H9 (cell line): ENCODE results near the gene KCNIP3. TPM values are rescaled to one million over a fixed set of nuclear protein-coding genes. Genes with fewer than 3 reads are reported as not detected.

Experiments used
- DNase-seq: peaks from one replicate; pipeline ENCODE4 v3.0.0-alpha.2; 2017
- H2AFZ ChIP-seq: one replicate; pipeline ENCODE4 v1.6.1; 2013; ENCODE audit warnings: mild to moderate bottlenecking, low read length, control low read depth, moderate library complexity
- H2AK5ac ChIP-seq: 2 replicates; pipeline ENCODE4 v1.6.1; 2013; ENCODE audit warnings: low read length, control low read depth, mixed read lengths; ENCODE audit not compliant: insufficient read length
- H2BK120ac ChIP-seq: one replicate; pipeline ENCODE4 v1.6.1; 2013; ENCODE audit warnings: low read depth, mild to moderate bottlenecking, low read length, control low read depth, inconsistent platforms; ENCODE audit not compliant: poor library complexity, severe bottlenecking
- H2BK12ac ChIP-seq: 2 replicates; pipeline ENCODE4 v1.6.1; 2013; ENCODE audit warnings: low read length, control low read depth, mixed read lengths, low read depth; ENCODE audit not compliant: insufficient read length
- H2BK15ac ChIP-seq: 2 replicates; pipeline ENCODE4 v1.6.1; 2013; ENCODE audit warnings: low read depth, low read length, control low read depth
- H2BK20ac ChIP-seq: one replicate; pipeline ENCODE4 v1.6.1; 2013; ENCODE audit warnings: low read depth, mild to moderate bottlenecking, low read length, control low read depth, inconsistent platforms; ENCODE audit not compliant: poor library complexity, severe bottlenecking
- H2BK5ac ChIP-seq: 2 replicates; pipeline ENCODE4 v1.6.1; 2013; ENCODE audit warnings: low read length, control low read depth, mixed read lengths; ENCODE audit not compliant: insufficient read length
- H3K14ac ChIP-seq: 2 replicates; pipeline ENCODE4 v1.6.1; 2013; ENCODE audit warnings: low read length, control low read depth; ENCODE audit not compliant: insufficient read depth
- H3K18ac ChIP-seq: 2 replicates; pipeline ENCODE4 v1.6.1; 2013; ENCODE audit warnings: low read depth, mild to moderate bottlenecking, mixed read lengths, low read length, control low read depth; ENCODE audit not compliant: insufficient read length
- H3K23ac ChIP-seq: 2 replicates; pipeline ENCODE4 v1.6.1; 2013; ENCODE audit warnings: low read length, control low read depth, mixed read lengths, low read depth; ENCODE audit not compliant: insufficient read length
- H3K23me2 ChIP-seq: 2 replicates; pipeline ENCODE4 v1.6.1; 2013; ENCODE audit warnings: low read depth, mild to moderate bottlenecking, mixed read lengths, low read length, control low read depth; ENCODE audit not compliant: insufficient read length, poor library complexity, severe bottlenecking
- H3K27ac ChIP-seq: 2 replicates; pipeline ENCODE4 v1.5.1; 2013; ENCODE audit warnings: low read length, control low read depth, mixed read lengths, low read depth; ENCODE audit not compliant: insufficient read length
- H3K27me3 ChIP-seq: 2 replicates; pipeline ENCODE4 v1.6.1; 2013; ENCODE audit warnings: low read length, control low read depth, inconsistent platforms; ENCODE audit not compliant: insufficient read depth
- H3K4ac ChIP-seq: 2 replicates; pipeline ENCODE4 v1.6.1; 2013; ENCODE audit warnings: low read depth, mild to moderate bottlenecking, control low read depth, inconsistent platforms, low read length, moderate library complexity
- H3K4me1 ChIP-seq: 2 replicates; pipeline ENCODE4 v1.6.1; 2013; ENCODE audit warnings: low read length, control low read depth, inconsistent platforms; ENCODE audit not compliant: insufficient read depth
- H3K4me2 ChIP-seq: 2 replicates; pipeline ENCODE4 v1.6.1; 2013; ENCODE audit warnings: low read length, control low read depth, mixed read lengths; ENCODE audit not compliant: insufficient read length, insufficient read depth
- H3K56ac ChIP-seq: 2 replicates; pipeline ENCODE4 v1.6.1; 2013; ENCODE audit warnings: low read depth, mild to moderate bottlenecking, mixed read lengths, low read length, control low read depth; ENCODE audit not compliant: insufficient read length
- H3K79me1 ChIP-seq: 2 replicates; pipeline ENCODE4 v1.6.1; 2013; ENCODE audit warnings: low read depth, mild to moderate bottlenecking, moderate library complexity, low read length, control low read depth, inconsistent platforms; ENCODE audit not compliant: insufficient read depth, poor library complexity, severe bottlenecking
- H3K79me2 ChIP-seq: 2 replicates; pipeline ENCODE4 v1.6.1; 2013; ENCODE audit warnings: low read length, control low read depth, inconsistent platforms; ENCODE audit not compliant: insufficient read depth
- H3K9ac ChIP-seq: 2 replicates; pipeline ENCODE4 v1.6.1; 2013; ENCODE audit warnings: low read length, control low read depth, mixed read lengths; ENCODE audit not compliant: insufficient read length; ENCODE audit errors: extremely low read depth
- H3K9me3 ChIP-seq: one replicate; pipeline ENCODE4 v1.6.1; 2013; ENCODE audit warnings: low read depth, low read length, inconsistent platforms; ENCODE audit not compliant: control insufficient read depth
- H3T11ph ChIP-seq: one replicate; pipeline ENCODE4 v1.6.1; 2013; ENCODE audit warnings: mild to moderate bottlenecking, low read length, control low read depth, inconsistent platforms
- H4K20me1 ChIP-seq: one replicate; pipeline ENCODE4 v1.6.1; 2013; ENCODE audit not compliant: control insufficient read depth, insufficient read length, insufficient read depth
- H4K5ac ChIP-seq: 2 replicates; pipeline ENCODE4 v1.6.1; 2013; ENCODE audit warnings: low read depth, mild to moderate bottlenecking, mixed read lengths, low read length, control low read depth; ENCODE audit not compliant: insufficient read length
- H4K8ac ChIP-seq: replicated peaks from 2 replicates; pipeline ENCODE4 v1.6.1; 2013; ENCODE audit warnings: low read length, control low read depth, mixed read lengths, low read depth; ENCODE audit not compliant: insufficient read length
- H4K91ac ChIP-seq: 2 replicates; pipeline ENCODE4 v1.6.1; 2013; ENCODE audit warnings: low read depth, mild to moderate bottlenecking, moderate library complexity, mixed read lengths, low read length, control low read depth; ENCODE audit not compliant: insufficient read length
- H3K27ac Mint-ChIP-seq, 3 experiments: 2 replicates in 2 of 3; 3 replicates in 1 of 3; pipeline ENCODE4 v1.8.0; 2020 to 2021; ENCODE audit warnings: mixed read lengths in 3 of 3, mild to moderate bottlenecking in 1 of 3, moderate library complexity in 1 of 3
- H3K27me3 Mint-ChIP-seq: 2 replicates; pipeline ENCODE4 v1.8.0; 2021; ENCODE audit warnings: low read depth, mild to moderate bottlenecking, moderate library complexity, mixed read lengths
- H3K36me3 Mint-ChIP-seq, 3 experiments: 2 replicates in 2 of 3; 3 replicates in 1 of 3; pipeline ENCODE4 v1.8.0; 2020 to 2021; ENCODE audit warnings: low read depth in 3 of 3, mixed read lengths in 3 of 3; ENCODE audit not compliant: insufficient read depth in 1 of 3
- H3K4me1 Mint-ChIP-seq, 2 experiments: 2 replicates each; pipeline ENCODE4 v1.8.0; 2020; ENCODE audit warnings: mixed read lengths in 2 of 2
- H3K4me3 Mint-ChIP-seq, 2 experiments: 2 replicates in 1 of 2; 3 replicates in 1 of 2; pipeline ENCODE4 v1.8.0; 2020 to 2021; ENCODE audit warnings: mild to moderate bottlenecking in 2 of 2, mixed read lengths in 2 of 2, moderate library complexity in 1 of 2
- H3K9me3 Mint-ChIP-seq, 2 experiments: 2 replicates in 1 of 2; 3 replicates in 1 of 2; pipeline ENCODE4 v1.8.0; 2020; ENCODE audit warnings: mild to moderate bottlenecking in 2 of 2, mixed read lengths in 2 of 2, moderate library complexity in 1 of 2
- CTCF ChIP-seq: fragments of 200-600 bp; sonication (generic); conservative IDR thresholded peaks from 3 replicates; pipeline ENCODE4 v1.8.0; 2021; ENCODE audit warnings: antibody characterized with exemption, mild to moderate bottlenecking
- WGBS: extraction: QIAGEN DNeasy Blood & Tissue Kit; methylation state at CpG from one replicate; pipeline ENCODE4 v1.1.7; 2013; ENCODE audit warnings: missing lambda C conversion rate, low lambda C conversion rate, mixed read lengths; ENCODE audit not compliant: insufficient read length; ENCODE audit errors: extremely low coverage; 5-methylcytosine and 5-hydroxymethylcytosine counted together
- total RNA-seq: library from RNA; stranded (reverse); gene quantifications from 2 replicates; pipeline ENCODE4 v1.2.1, GENCODE V29; 2021

Gene KCNIP3
- total RNA-seq, 1 experiment from 2014 or later: 1.5 TPM

- H3K14ac ChIP-seq: no peak overlapping the region
- Mint-ChIP-seq H3K4me1 (peaks cover 4 to 10% of the 10 kb centered on the region in 2 experiments), H3K36me3 (peaks cover 0 to 2% (median 0%) of the 10 kb centered on the region in 3 experiments; a peak in 1 of 7 replicates), H3K27ac (no peak overlapping the region), H3K4me3 (no peak overlapping the region), H3K27me3 (no peaks in the 10 kb centered on the region; the same call in none of the 2 replicates), H3K9me3 (peaks cover 0 to 16% of the 10 kb centered on the region in 2 experiments; a peak in 3 of 5 replicates)
- H3K27ac ChIP-seq: no peak overlapping the region
- H3K79me1 ChIP-seq: no peaks in the 10 kb centered on the region
- no peak overlapping the region for H2BK5ac ChIP-seq
- no peaks in the 10 kb centered on the region for H3K9me3 ChIP-seq
- H3K4me2 ChIP-seq: no peak overlapping the region
- H3K9ac ChIP-seq: no peak overlapping the region
- H3K4me1 ChIP-seq: no peaks in the 10 kb centered on the region
- H2BK120ac ChIP-seq: no peak overlapping the region
- no peak overlapping the region for H2BK12ac ChIP-seq
- H2AFZ ChIP-seq: no peak overlapping the region
- WGBS: no CpG with 5 or more reads among the region's 6 CpGs
- H3T11ph ChIP-seq: no peak overlapping the region
- H3K27me3 ChIP-seq: no peaks in the 10 kb centered on the region
- H3K56ac ChIP-seq: no peak overlapping the region
- no peak overlapping the region for H4K91ac ChIP-seq
- H4K8ac ChIP-seq: no peak overlapping the region
- no peak for DNase-seq
- H3K79me2 ChIP-seq: no peaks in the 10 kb centered on the region
- no peaks in the 10 kb centered on the region for H3K23me2 ChIP-seq
- H4K20me1 ChIP-seq: no peaks in the 10 kb centered on the region
- H2BK20ac ChIP-seq: no peak overlapping the region
- no peak overlapping the region for H2AK5ac ChIP-seq
- H4K5ac ChIP-seq: no peak overlapping the region
- no peak overlapping the region for H3K4ac ChIP-seq
- TF ChIP-seq CTCF: no peak
- no peak overlapping the region for H3K18ac ChIP-seq
- no peak overlapping the region for H2BK15ac ChIP-seq
- no peak overlapping the region for H3K23ac ChIP-seq
These were observed 32.5 kb upstream of the KCNIP3 start for GRCh38 chr2:95264624-95265023.
